ENCODE measurements around the gene ARL6IP6. TPM values are rescaled to one million over a fixed set of nuclear protein-coding genes. Genes with fewer than 3 reads are reported as not detected.

ARL6IP6 gene
- total and polyA plus RNA-seq, 4 donors = 7.5 to 17.9 (median 12.3) TPM

DNA sequence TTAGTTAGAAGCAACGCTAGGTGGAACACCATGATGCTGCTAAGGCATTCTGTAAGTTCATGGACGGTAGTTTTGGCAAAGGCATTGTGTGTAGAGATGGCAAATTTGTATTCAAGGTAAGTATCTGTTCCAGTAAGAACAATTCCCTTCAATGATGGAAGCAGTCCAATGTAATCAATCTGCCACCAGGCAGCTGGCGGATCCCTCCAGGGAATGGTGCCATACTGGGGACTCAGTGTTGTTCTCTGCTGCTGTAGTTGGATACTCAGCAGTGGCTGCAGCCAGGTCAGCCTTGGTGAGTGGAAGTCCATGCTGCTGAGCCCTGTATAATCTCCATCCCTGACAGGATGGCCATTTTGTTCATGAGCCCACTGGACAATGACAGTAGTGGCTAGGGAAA, 62.8 kb downstream of the ARL6IP6 start:
- 81 to 92% methylated on average over 3 of the region's 3 CpGs for WGBS, 2 donors

GRCh38 chr2:152782171-152782570, 63.8 kb downstream of the ARL6IP6 start:
- ATAC-seq (ENCODE audit: insufficient read depth, low FRiP score) (no peak), DNase-seq (no peak)
- WGBS, 2 donors = 79 to 86% methylated on average over 2 of the region's 2 CpGs
- Histone ChIP-seq H3K9ac (ENCODE audit: insufficient read depth in 1 of 2, low read length in 2 of 2) (no peak overlapping the region), H3K4me1 (ENCODE audit: control insufficient read depth in 5 of 5, insufficient read depth in 5 of 5, low read length in 5 of 5) (no peaks in the 10 kb centered on the region), H3K27me3 (ENCODE audit: control insufficient read depth in 3 of 3, insufficient read depth in 3 of 3, low read length in 2 of 3) (no peaks in the 10 kb centered on the region), H3K9me3 (ENCODE audit: control insufficient read depth in 4 of 4, insufficient read depth in 3 of 4, low read length in 3 of 4) (no peaks in the 10 kb centered on the region), H3K4me3 (no peak overlapping the region), H3K27ac (ENCODE audit: low read depth in 1 of 2, low read length in 1 of 2) (no peak overlapping the region), H3K36me3 (ENCODE audit: control insufficient read depth in 4 of 4, insufficient read depth in 4 of 4, low read length in 4 of 4) (no peaks in the 10 kb centered on the region)
- TF ChIP-seq, protein P1, sequence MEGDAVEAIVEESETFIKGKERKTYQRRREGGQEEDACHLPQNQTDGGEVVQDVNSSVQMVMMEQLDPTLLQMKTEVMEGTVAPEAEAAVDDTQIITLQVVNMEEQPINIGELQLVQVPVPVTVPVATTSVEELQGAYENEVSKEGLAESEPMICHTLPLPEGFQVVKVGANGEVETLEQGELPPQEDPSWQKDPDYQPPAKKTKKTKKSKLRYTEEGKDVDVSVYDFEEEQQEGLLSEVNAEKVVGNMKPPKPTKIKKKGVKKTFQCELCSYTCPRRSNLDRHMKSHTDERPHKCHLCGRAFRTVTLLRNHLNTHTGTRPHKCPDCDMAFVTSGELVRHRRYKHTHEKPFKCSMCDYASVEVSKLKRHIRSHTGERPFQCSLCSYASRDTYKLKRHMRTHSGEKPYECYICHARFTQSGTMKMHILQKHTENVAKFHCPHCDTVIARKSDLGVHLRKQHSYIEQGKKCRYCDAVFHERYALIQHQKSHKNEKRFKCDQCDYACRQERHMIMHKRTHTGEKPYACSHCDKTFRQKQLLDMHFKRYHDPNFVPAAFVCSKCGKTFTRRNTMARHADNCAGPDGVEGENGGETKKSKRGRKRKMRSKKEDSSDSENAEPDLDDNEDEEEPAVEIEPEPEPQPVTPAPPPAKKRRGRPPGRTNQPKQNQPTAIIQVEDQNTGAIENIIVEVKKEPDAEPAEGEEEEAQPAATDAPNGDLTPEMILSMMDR (IDR thresholded peaks at IDR 0.05; ENCODE audit: control extremely low read depth, extremely low read depth) = no peak

More for the DNA sequence above, 62.8 kb downstream of the ARL6IP6 start:
- Histone ChIP-seq H3K4me1 (ENCODE audit: control insufficient read depth in 5 of 5, insufficient read depth in 5 of 5, low read length in 5 of 5) (no peaks in the 10 kb centered on the region), H3K4me3 (no peak overlapping the region), H3K27ac (ENCODE audit: low read depth in 1 of 2, low read length in 1 of 2) (no peak overlapping the region), H3K27me3 (ENCODE audit: control insufficient read depth in 3 of 3, insufficient read depth in 3 of 3, low read length in 2 of 3) (no peaks in the 10 kb centered on the region), H3K36me3 (ENCODE audit: control insufficient read depth in 4 of 4, insufficient read depth in 4 of 4, low read length in 4 of 4) (no peaks in the 10 kb centered on the region), H3K9ac (ENCODE audit: insufficient read depth in 1 of 2, low read length in 2 of 2) (no peak overlapping the region), H3K9me3 (ENCODE audit: control insufficient read depth in 4 of 4, insufficient read depth in 3 of 4, low read length in 3 of 4) (no peaks in the 10 kb centered on the region)
- ATAC-seq (ENCODE audit: insufficient read depth, low FRiP score) = no peak
- no peak for DNase-seq
- TF ChIP-seq, protein P1 (IDR thresholded peaks at IDR 0.05; ENCODE audit: control extremely low read depth, extremely low read depth) = no peak

- no peaks in the 10 kb centered on the region for H3K36me3 ChIP-seq (ENCODE audit: control insufficient read depth in 4 of 4, insufficient read depth in 4 of 4, low read length in 4 of 4)
- peaks cover 0 to 1% (median 0%) of the 10 kb centered on the region in 5 donors for H3K4me1 ChIP-seq (ENCODE audit: control insufficient read depth in 5 of 5, insufficient read depth in 5 of 5, low read length in 5 of 5)
- WGBS, 2 donors = 82 to 88% methylated on average over 9 of the region's 9 CpGs
- TF ChIP-seq, protein P1 (IDR thresholded peaks at IDR 0.05; ENCODE audit: control extremely low read depth, extremely low read depth) = no peak
- H3K4me3 ChIP-seq = no peak overlapping the region
- no peaks in the 10 kb centered on the region for H3K9me3 ChIP-seq (ENCODE audit: control insufficient read depth in 4 of 4, insufficient read depth in 3 of 4, low read length in 3 of 4)
- no peaks in the 10 kb centered on the region for H3K27me3 ChIP-seq (ENCODE audit: control insufficient read depth in 3 of 3, insufficient read depth in 3 of 3, low read length in 2 of 3)
- no peak for ATAC-seq (ENCODE audit: insufficient read depth, low FRiP score)
- DNase-seq = peak in 1 of 3 donors; percentile 3
- no peak overlapping the region for H3K9ac ChIP-seq (ENCODE audit: insufficient read depth in 1 of 2, low read length in 2 of 2)
- no peak overlapping the region for H3K27ac ChIP-seq (ENCODE audit: low read depth in 1 of 2, low read length in 1 of 2)
Observed at GRCh38 chr2:152790883-152791282, 72.5 kb downstream of the ARL6IP6 start.

DNA sequence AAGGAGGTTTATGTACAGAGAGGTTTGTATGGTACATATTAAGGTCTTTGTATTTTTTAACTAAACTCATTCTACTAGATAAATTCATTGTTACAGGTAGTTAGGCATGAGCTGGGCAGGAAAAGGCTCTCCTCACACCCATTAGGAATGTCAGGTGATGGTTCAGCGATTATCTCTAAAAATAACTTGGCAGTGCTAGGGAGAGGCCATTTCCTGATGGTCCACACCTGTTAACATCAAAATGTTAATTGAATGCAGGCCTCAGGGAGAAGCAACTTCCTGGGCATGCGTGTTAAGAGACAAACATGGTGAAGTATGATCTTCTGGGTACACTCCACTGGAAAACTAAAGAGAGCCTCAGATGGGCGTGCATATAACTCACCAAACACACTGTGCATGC, 73.6 kb downstream of the ARL6IP6 start:
- Histone ChIP-seq H3K4me1 (ENCODE audit: control insufficient read depth in 5 of 5, insufficient read depth in 5 of 5, low read length in 5 of 5) (peaks cover 0 to 1% (median 0%) of the 10 kb centered on the region in 5 donors), H3K27ac (ENCODE audit: low read depth in 1 of 2, low read length in 1 of 2) (no peak overlapping the region), H3K27me3 (ENCODE audit: control insufficient read depth in 3 of 3, insufficient read depth in 3 of 3, low read length in 2 of 3) (no peaks in the 10 kb centered on the region), H3K4me3 (no peak overlapping the region), H3K9me3 (ENCODE audit: control insufficient read depth in 4 of 4, insufficient read depth in 3 of 4, low read length in 3 of 4) (no peaks in the 10 kb centered on the region), H3K9ac (ENCODE audit: insufficient read depth in 1 of 2, low read length in 2 of 2) (no peak overlapping the region), H3K36me3 (ENCODE audit: control insufficient read depth in 4 of 4, insufficient read depth in 4 of 4, low read length in 4 of 4) (no peaks in the 10 kb centered on the region)
- ATAC-seq (ENCODE audit: insufficient read depth, low FRiP score) (no peak), DNase-seq (no peak)
- 65 to 82% methylated on average over 3 of the region's 3 CpGs for WGBS, 2 donors
- TF ChIP-seq, protein P1 (IDR thresholded peaks at IDR 0.05; ENCODE audit: control extremely low read depth, extremely low read depth) = no peak

Measured in lung (tissue), 12 donors.